Type B pancreatic cell (in vitro differentiated cells): ENCODE data around the gene FAM200A. TPM values are rescaled to one million over a fixed set of nuclear protein-coding genes. Genes with fewer than 3 reads are reported as not detected.

ENCODE experiments used
- DNase-seq: peaks from one replicate; pipeline ENCODE4 v3.0.0; 2021; ENCODE audit warnings: mixed read lengths; ENCODE audit not compliant: unreplicated experiment; ENCODE audit errors: extremely low spot score
- H3K27ac Mint-ChIP-seq: 2 replicates; pipeline ENCODE4 v1.8.0; 2021; ENCODE audit warnings: mild to moderate bottlenecking, mixed read lengths
- H3K27me3 Mint-ChIP-seq: 2 replicates; pipeline ENCODE4 v1.8.0; 2021; ENCODE audit warnings: mixed read lengths
- H3K36me3 Mint-ChIP-seq: 2 replicates; pipeline ENCODE4 v1.8.0; 2021; ENCODE audit warnings: mixed read lengths
- H3K4me1 Mint-ChIP-seq: one replicate; pipeline ENCODE4 v1.8.0; 2021; ENCODE audit warnings: mixed read lengths; ENCODE audit not compliant: unreplicated experiment
- H3K4me3 Mint-ChIP-seq: 2 replicates; pipeline ENCODE4 v1.8.0; 2021; ENCODE audit warnings: mild to moderate bottlenecking, mixed read lengths
- H3K9me3 Mint-ChIP-seq: 2 replicates; pipeline ENCODE4 v1.8.0; 2021; ENCODE audit warnings: mixed read lengths
- total RNA-seq: library from RNA; stranded (reverse); gene quantifications from 2 replicates; pipeline ENCODE4 v1.2.1, GENCODE V29; 2021; ENCODE audit warnings: low replicate concordance
- TF ChIP-seq, protein P1 (sequence below): fragments of 200-600 bp; sonication (generic); conservative IDR thresholded peaks from 2 replicates; pipeline ENCODE4 v1.5.0; 2021; ENCODE audit warnings: antibody characterized with exemption, mild to moderate bottlenecking

Gene FAM200A
- total RNA-seq, 1 donor from 2014 or later = 10.8 TPM

GRCh38 chr7:99541212-99541611 lies 10.7 kb downstream of the FAM200A start:
- Mint-ChIP-seq H3K27me3 (no peaks in the 10 kb centered on the region), H3K36me3 (peaks cover 20% of the 10 kb centered on the region), H3K27ac (no peak overlapping the region), H3K4me1 (no peaks in the 10 kb centered on the region), H3K4me3 (no peak overlapping the region), H3K9me3 (peaks cover 5% of the 10 kb centered on the region)
- TF ChIP-seq, protein P1, sequence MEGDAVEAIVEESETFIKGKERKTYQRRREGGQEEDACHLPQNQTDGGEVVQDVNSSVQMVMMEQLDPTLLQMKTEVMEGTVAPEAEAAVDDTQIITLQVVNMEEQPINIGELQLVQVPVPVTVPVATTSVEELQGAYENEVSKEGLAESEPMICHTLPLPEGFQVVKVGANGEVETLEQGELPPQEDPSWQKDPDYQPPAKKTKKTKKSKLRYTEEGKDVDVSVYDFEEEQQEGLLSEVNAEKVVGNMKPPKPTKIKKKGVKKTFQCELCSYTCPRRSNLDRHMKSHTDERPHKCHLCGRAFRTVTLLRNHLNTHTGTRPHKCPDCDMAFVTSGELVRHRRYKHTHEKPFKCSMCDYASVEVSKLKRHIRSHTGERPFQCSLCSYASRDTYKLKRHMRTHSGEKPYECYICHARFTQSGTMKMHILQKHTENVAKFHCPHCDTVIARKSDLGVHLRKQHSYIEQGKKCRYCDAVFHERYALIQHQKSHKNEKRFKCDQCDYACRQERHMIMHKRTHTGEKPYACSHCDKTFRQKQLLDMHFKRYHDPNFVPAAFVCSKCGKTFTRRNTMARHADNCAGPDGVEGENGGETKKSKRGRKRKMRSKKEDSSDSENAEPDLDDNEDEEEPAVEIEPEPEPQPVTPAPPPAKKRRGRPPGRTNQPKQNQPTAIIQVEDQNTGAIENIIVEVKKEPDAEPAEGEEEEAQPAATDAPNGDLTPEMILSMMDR = no peak
- DNase-seq = no peak

GRCh38 chr7:99540542-99540941 lies 11.4 kb downstream of the FAM200A start:
- H3K9me3 Mint-ChIP-seq = peaks cover 5% of the 10 kb centered on the region

GRCh38 chr7:99539213-99539811 lies 12.6 kb downstream of the FAM200A start:
- Mint-ChIP-seq H3K4me3 (no peak overlapping the region), H3K9me3 (peaks cover 5% of the 10 kb centered on the region), H3K27ac (no peak overlapping the region), H3K36me3 (peaks cover 19% of the 10 kb centered on the region), H3K27me3 (no peaks in the 10 kb centered on the region), H3K4me1 (no peaks in the 10 kb centered on the region)
- DNase-seq = no peak
- TF ChIP-seq, protein P1 = no peak

More at GRCh38 chr7:99540542-99540941, 11.4 kb downstream of the FAM200A start:
- Mint-ChIP-seq H3K27me3 (no peaks in the 10 kb centered on the region), H3K36me3 (peaks cover 20% of the 10 kb centered on the region), H3K4me3 (no peak overlapping the region), H3K4me1 (no peaks in the 10 kb centered on the region), H3K27ac (no peak overlapping the region)
- DNase-seq = no peak
- TF ChIP-seq, protein P1 = no peak

GRCh38 chr7:99535667-99536066 lies 16.2 kb downstream of the FAM200A start:
- no peak for DNase-seq
- TF ChIP-seq, protein P1 = no peak
- peaks cover 5% of the 10 kb centered on the region for H3K9me3 Mint-ChIP-seq
- H3K4me1 Mint-ChIP-seq = no peaks in the 10 kb centered on the region
- no peak overlapping the region for H3K27ac Mint-ChIP-seq
- no peaks in the 10 kb centered on the region for H3K27me3 Mint-ChIP-seq
- H3K36me3 Mint-ChIP-seq = peaks cover 41% of the 10 kb centered on the region
- no peak overlapping the region for H3K4me3 Mint-ChIP-seq

DNA sequence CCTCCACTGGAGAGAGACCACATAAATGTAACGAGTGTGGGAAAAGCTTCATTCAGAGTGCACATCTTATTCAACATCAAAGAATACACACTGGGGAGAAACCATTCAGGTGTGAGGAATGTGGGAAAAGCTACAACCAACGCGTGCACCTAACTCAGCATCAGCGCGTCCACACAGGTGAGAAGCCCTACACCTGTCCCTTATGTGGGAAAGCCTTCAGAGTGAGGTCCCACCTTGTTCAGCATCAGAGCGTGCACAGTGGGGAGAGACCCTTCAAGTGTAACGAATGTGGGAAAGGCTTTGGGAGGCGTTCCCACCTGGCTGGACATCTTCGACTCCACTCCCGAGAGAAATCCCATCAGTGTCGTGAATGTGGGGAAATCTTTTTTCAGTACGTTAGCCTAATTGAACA lies 20.6 kb downstream of the FAM200A start:
- Mint-ChIP-seq H3K4me3 (no peak overlapping the region), H3K36me3 (peaks cover 73% of the 10 kb centered on the region), H3K27me3 (no peaks in the 10 kb centered on the region), H3K27ac (no peak overlapping the region), H3K9me3 (peaks cover 5% of the 10 kb centered on the region), H3K4me1 (no peaks in the 10 kb centered on the region)
- TF ChIP-seq, protein P1 = no peak
- DNase-seq = no peak
